HEK293 (cell line): Measurements from ENCODE around the gene THSD4.

Experiments
- CTCF ChIA-PET: fragments of 350-600 bp; formaldehyde crosslinking; extraction: SDS; loops from one replicate; lab custom pipeline; 2021; ENCODE audit warnings: antibody characterized with exemption; lab: Yijun Ruan, JAX
- POLR2A ChIA-PET: fragments of 300-600 bp; formaldehyde crosslinking; extraction: SDS; loops from one replicate; lab custom pipeline; 2020; ENCODE audit warnings: antibody characterized with exemption, inconsistent platforms; lab: Yijun Ruan, JAX
- H3K27ac ChIP-seq: fragments of 200-500 bp; sonication (Bioruptor generic); 2 replicates; pipeline ENCODE4 v1.5.1; 2014; ENCODE audit warnings: low read depth, low read length, control low read depth, inconsistent platforms; ENCODE audit errors: extremely low read depth
- H3K36me3 ChIP-seq, 2 experiments: fragments of 200-500 bp in 1 of 2; sonication (Bioruptor generic) in 1 of 2; 1 replicate in 1 of 2; 2 replicates in 1 of 2; pipeline ENCODE4 v1.5.1; 2014 to 2017; ENCODE audit warnings: inconsistent platforms in 2 of 2, low read length in 2 of 2; ENCODE audit not compliant: control insufficient read depth in 2 of 2, insufficient read depth in 1 of 2
- H3K4me1 ChIP-seq: fragments of 200-500 bp; sonication (Bioruptor generic); 2 replicates; pipeline ENCODE4 v1.5.1; 2014; ENCODE audit warnings: mild to moderate bottlenecking, low read length, inconsistent platforms; ENCODE audit not compliant: control insufficient read depth, insufficient read depth
- H3K4me3 ChIP-seq: 2 replicates; pipeline ENCODE4 v1.5.1; 2011; ENCODE audit warnings: low read depth, mild to moderate bottlenecking, control low read depth, low read length, moderate library complexity
- H3K9me3 ChIP-seq: fragments of 200-500 bp; sonication (Bioruptor generic); 2 replicates; pipeline ENCODE4 v1.5.1; 2014; ENCODE audit warnings: low read depth, low read length, inconsistent platforms; ENCODE audit not compliant: control insufficient read depth, insufficient read depth
- BCL11A ChIP-seq: fragments of 450-650 bp; formaldehyde crosslinking; IDR thresholded peaks from 2 replicates; pipeline ENCODE4 v1.5.1; 2016; ENCODE audit warnings: low read depth, missing biosample characterization, missing genetic modification characterization
- KLF9 ChIP-seq: fragments of 450-650 bp; formaldehyde crosslinking; IDR thresholded peaks from 2 replicates; pipeline ENCODE4 v1.5.1; 2016; ENCODE audit warnings: missing biosample characterization, missing genetic modification characterization, low read depth
- PRDM10 ChIP-seq: fragments of 450-650 bp; formaldehyde crosslinking; IDR thresholded peaks from 2 replicates; pipeline ENCODE4 v1.5.1; 2016; ENCODE audit warnings: missing biosample characterization, missing genetic modification characterization
- SP2 ChIP-seq: fragments of 450-650 bp; formaldehyde crosslinking; IDR thresholded peaks from 2 replicates; pipeline ENCODE4 v1.5.1; 2016; ENCODE audit warnings: missing biosample characterization, missing genetic modification characterization
- ZNF132 ChIP-seq: fragments of 450-650 bp; formaldehyde crosslinking; IDR thresholded peaks from 2 replicates; pipeline ENCODE4 v1.5.1; 2017; ENCODE audit warnings: missing biosample characterization, missing genetic modification characterization, borderline replicate concordance
- ZNF16 ChIP-seq: fragments of 450-650 bp; formaldehyde crosslinking; IDR thresholded peaks from 2 replicates; pipeline ENCODE4 v1.5.1; 2016; ENCODE audit warnings: low read depth, missing biosample characterization, missing genetic modification characterization
- ZNF24 ChIP-seq: fragments of 450-650 bp; formaldehyde crosslinking; IDR thresholded peaks from 2 replicates; pipeline ENCODE4 v1.5.1; 2016; ENCODE audit warnings: missing biosample characterization, missing genetic modification characterization
- ZNF248 ChIP-seq: fragments of 450-650 bp; formaldehyde crosslinking; IDR thresholded peaks from 2 replicates; pipeline ENCODE4 v1.5.1; 2017; ENCODE audit warnings: missing biosample characterization, missing genetic modification characterization
- ZNF404 ChIP-seq: fragments of 450-650 bp; formaldehyde crosslinking; IDR thresholded peaks from 2 replicates; pipeline ENCODE4 v1.5.1; 2017; ENCODE audit warnings: missing biosample characterization, missing genetic modification characterization
- ZNF549 ChIP-seq: fragments of 450-650 bp; IDR thresholded peaks from 2 replicates; pipeline ENCODE4 v1.5.1; 2018; ENCODE audit warnings: missing biosample characterization, missing genetic modification characterization, mild to moderate bottlenecking, inconsistent platforms, moderate library complexity
- ZNF623 ChIP-seq: fragments of 450-650 bp; formaldehyde crosslinking; IDR thresholded peaks from 2 replicates; pipeline ENCODE4 v1.5.1; 2016; ENCODE audit warnings: missing biosample characterization, missing genetic modification characterization
- ZNF791 ChIP-seq: fragments of 450-650 bp; formaldehyde crosslinking; IDR thresholded peaks from 2 replicates; pipeline ENCODE4 v1.5.1; 2016; ENCODE audit warnings: missing biosample characterization, missing genetic modification characterization
- ZXDB ChIP-seq: fragments of 450-650 bp; formaldehyde crosslinking; IDR thresholded peaks from 2 replicates; pipeline ENCODE4 v1.5.1; 2016; ENCODE audit warnings: missing biosample characterization, missing genetic modification characterization
- TF ChIP-seq, protein P1 (sequence below): fragments of 450-650 bp; IDR thresholded peaks from 2 replicates; pipeline ENCODE4 v1.5.1; 2018; ENCODE audit warnings: missing biosample characterization, mild to moderate bottlenecking, missing genetic modification characterization
- TF ChIP-seq, protein P2 (sequence below): fragments of 450-650 bp; formaldehyde crosslinking; IDR thresholded peaks from 2 replicates; pipeline ENCODE4 v1.5.1; 2017; ENCODE audit warnings: missing biosample characterization, missing genetic modification characterization
- TF ChIP-seq, protein P3 (sequence below): fragments of 450-650 bp; formaldehyde crosslinking; IDR thresholded peaks from 2 replicates; pipeline ENCODE4 v1.5.1; 2016; ENCODE audit warnings: missing biosample characterization, missing genetic modification characterization

THSD4 gene

GRCh38 chr15:71066983-71067382 is 48.3 kb upstream of the THSD4 start (continued):
- no peak for TF ChIP-seq ZNF132 (tag by site-specific recombination)
- no peak for TF ChIP-seq BCL11A (tag by site-specific recombination)
- TF ChIP-seq, protein P1, sequence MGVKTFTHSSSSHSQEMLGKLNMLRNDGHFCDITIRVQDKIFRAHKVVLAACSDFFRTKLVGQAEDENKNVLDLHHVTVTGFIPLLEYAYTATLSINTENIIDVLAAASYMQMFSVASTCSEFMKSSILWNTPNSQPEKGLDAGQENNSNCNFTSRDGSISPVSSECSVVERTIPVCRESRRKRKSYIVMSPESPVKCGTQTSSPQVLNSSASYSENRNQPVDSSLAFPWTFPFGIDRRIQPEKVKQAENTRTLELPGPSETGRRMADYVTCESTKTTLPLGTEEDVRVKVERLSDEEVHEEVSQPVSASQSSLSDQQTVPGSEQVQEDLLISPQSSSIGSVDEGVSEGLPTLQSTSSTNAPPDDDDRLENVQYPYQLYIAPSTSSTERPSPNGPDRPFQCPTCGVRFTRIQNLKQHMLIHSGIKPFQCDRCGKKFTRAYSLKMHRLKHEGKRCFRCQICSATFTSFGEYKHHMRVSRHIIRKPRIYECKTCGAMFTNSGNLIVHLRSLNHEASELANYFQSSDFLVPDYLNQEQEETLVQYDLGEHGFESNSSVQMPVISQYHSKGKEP (tag by site-specific recombination): no peak
- TF ChIP-seq ZNF404 (tag by site-specific recombination): no peak
- no peak for TF ChIP-seq ZNF24
- no peak for TF ChIP-seq ZNF549
- no peak for TF ChIP-seq KLF9
- TF ChIP-seq SP2 (tag by site-specific recombination): no peak
- no peak for TF ChIP-seq PRDM10 (tag by site-specific recombination)
- no peak for TF ChIP-seq ZNF623 (tag by site-specific recombination)

GRCh38 chr15:71069693-71070092 is 45.6 kb upstream of the THSD4 start:
- H3K36me3 ChIP-seq: no peaks in the 10 kb centered on the region; a peak in 1 of 3 replicates
- ChIA-PET POLR2A (no interaction called here), CTCF (no interaction called here)
- H3K4me1 ChIP-seq: no peaks in the 10 kb centered on the region
- no peak overlapping the region for H3K27ac ChIP-seq
- H3K4me3 ChIP-seq: no peak overlapping the region
- TF ChIP-seq, protein P2, sequence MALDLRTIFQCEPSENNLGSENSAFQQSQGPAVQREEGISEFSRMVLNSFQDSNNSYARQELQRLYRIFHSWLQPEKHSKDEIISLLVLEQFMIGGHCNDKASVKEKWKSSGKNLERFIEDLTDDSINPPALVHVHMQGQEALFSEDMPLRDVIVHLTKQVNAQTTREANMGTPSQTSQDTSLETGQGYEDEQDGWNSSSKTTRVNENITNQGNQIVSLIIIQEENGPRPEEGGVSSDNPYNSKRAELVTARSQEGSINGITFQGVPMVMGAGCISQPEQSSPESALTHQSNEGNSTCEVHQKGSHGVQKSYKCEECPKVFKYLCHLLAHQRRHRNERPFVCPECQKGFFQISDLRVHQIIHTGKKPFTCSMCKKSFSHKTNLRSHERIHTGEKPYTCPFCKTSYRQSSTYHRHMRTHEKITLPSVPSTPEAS (tag by site-specific recombination): no peak
- TF ChIP-seq ZNF791 (tag by site-specific recombination): no peak
- no peak for TF ChIP-seq ZXDB
- no peak for TF ChIP-seq ZNF248 (tag by site-specific recombination)
- TF ChIP-seq ZNF16: no peak
- TF ChIP-seq, protein P1 (tag by site-specific recombination): no peak
- TF ChIP-seq, protein P3, sequence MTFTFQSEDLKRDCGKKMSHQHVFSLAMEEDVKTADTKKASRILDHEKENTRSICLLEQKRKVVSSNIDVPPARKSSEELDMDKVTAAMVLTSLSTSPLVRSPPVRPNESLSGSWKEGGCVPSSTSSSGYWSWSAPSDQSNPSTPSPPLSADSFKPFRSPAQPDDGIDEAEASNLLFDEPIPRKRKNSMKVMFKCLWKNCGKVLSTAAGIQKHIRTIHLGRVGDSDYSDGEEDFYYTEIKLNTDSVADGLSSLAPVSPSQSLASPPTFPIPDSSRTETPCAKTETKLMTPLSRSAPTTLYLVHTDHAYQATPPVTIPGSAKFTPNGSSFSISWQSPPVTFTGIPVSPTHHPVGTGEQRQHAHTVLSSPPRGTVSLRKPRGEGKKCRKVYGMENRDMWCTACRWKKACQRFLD (tag by site-specific recombination): no peak
- no peaks in the 10 kb centered on the region for H3K9me3 ChIP-seq
